Measurements from ENCODE around the gene FRG1. TPM values are rescaled to one million over a fixed set of nuclear protein-coding genes. Genes with fewer than 3 reads are reported as not detected.
A peak's percentile ranks its signal among the peaks of the same experiment; 100 is the strongest.
"Not testable (repeated sequence)": the region's sequence is repeated elsewhere in the genome, so short reads cannot be mapped to it uniquely, and the experiment has no call there.

The FRG1 gene
- polyA plus RNA-seq (ENCODE audit: insufficient read length): 34.5 TPM

GRCh38 chr4:189940178-189941004, at the start of gene FRG1:
TSS of gene FRG1 (plus strand) at chr4:189940872. CDS start at chr4:189941010, 138 bp downstream.
- peak; percentile 79 for DNase-seq (ENCODE audit: low read depth)

- no peak for DNase-seq (ENCODE audit: low read depth)
These were observed 43.0 kb upstream of the FRG1 start for GRCh38 chr4:189897667-189898066.

GRCh38 chr4:189899481-189900015, 41.1 kb upstream of the FRG1 start:
- DNase-seq (ENCODE audit: low read depth): not testable (repeated sequence)

GRCh38 chr4:189904420-189905027, 36.1 kb upstream of the FRG1 start:
- DNase-seq (ENCODE audit: low read depth): peak; percentile 32

- no peak for DNase-seq (ENCODE audit: low read depth)
These were observed 28.5 kb upstream of the FRG1 start for GRCh38 chr4:189912170-189912569.

DNA sequence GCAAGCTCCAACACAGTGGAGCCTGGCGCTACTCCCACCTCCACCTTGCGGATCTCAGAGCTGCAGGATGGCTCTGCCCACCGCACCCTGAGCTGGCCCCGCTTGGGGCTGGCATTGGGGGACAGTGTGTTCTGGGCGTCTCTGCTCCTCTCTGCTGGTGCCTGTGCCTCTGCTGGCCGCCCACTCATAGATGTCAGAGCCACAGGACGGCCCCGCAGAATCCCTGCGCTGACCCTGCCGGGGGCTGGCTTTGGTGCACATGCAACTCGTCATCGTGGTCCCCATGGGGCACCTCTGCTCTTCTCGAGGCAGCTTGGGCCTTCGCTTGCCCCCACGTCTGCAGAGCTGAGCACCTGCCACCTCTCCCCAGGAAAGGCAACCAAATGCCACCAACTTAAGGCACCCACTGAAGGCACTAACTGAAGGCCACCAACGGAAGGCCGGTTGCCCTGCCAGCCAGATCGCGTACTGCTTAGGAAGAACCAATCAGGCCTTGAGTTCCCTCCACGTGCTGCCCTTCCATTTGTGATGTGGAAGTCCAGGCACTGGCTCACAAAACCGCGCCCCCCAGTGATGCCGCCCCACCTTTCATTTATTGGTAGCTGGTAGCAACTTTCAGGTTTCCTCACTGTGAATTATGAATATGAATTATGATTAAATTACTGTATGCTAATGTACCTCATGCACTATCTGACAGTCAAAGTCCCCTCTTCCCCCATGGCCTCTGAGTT, 23.3 kb upstream of the FRG1 start:
- no peak for DNase-seq (ENCODE audit: low read depth)

DNA sequence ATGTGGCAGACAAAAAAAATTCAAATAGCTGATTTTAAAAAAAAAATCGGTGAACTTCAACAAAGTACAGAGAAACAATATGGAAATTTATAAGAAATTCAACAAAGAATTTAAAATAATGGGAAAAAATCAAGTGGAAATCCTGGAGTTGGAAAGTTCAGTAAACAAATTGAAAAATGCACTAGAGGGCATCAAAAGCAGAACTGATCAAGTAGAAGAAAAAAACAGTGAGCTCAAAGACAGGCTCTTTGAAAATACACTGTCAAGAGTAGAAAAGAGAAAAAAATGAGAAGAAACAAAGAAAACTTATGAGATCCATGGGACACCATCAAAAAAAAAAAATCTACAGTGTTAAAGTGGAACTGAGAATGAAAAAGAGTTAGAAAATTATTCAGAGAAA, 19.6 kb upstream of the FRG1 start:
- no peak for DNase-seq (ENCODE audit: low read depth)

- not testable (repeated sequence) for DNase-seq (ENCODE audit: low read depth)
These were observed 13.9 kb upstream of the FRG1 start for GRCh38 chr4:189926742-189927141.

DNA sequence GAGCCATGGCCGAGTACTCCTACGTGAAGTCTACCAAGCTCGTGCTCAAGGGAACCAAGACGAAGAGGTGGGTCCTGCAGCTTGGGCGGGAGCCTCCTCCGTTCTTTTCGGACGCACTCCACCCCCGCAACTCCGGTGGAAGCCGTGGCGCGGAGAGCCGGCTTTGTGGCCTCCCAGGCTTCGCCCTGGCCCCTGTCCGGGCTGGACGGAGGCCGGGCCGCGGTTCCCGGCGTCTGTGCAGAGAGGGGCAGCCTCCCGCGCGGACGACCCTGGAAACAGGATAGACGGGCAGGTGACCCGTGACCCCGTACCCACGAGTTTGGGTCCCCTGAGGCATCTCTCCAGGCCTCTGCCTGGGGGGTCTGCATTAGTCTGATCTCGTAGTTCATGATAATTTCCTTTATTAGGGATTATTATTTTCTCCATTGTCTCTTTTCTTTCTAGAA, 356 bp downstream of the FRG1 start:
- no peak for DNase-seq (ENCODE audit: low read depth)

DNA sequence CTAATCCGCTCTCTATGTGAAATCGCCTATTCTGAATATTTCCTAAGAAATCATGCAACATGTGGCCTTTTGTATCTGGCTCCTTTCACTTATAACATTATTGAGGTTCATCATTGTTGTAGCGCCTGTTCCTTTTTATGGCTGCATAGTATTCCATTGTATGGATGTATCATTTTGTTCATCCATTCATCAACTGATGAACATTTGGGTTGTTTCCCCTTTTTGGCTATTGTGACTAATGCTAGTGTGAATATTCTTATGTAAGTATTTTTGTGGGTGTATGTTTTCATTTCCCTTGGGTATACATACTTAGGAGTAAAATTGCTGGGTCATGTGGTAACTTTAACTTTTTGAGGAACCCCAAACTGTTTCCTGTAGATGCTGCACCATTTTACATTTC, 1.7 kb downstream of the FRG1 start:
- DNase-seq (ENCODE audit: low read depth): not testable (repeated sequence)

DNA sequence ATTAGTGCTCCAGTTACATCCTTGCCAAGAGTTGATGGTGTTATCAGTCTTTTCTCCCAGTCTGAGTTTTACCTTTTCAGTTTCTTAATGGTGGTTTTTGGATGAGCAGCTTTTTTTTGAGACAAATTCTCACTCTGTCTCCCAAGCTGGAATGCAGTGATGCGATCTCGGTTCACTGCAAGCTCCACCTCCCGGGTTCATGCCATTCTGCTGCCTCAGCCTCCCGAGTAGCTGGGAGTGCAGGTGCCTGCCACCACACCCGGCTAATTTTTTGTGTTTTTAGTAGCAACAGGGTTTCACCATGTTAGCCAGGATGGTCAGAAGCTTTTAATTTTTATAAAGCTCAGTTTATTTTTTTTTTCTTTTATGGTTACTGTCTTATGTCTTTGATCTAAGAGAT, 3.4 kb downstream of the FRG1 start:
- not testable (repeated sequence) for DNase-seq (ENCODE audit: low read depth)

- not testable (repeated sequence) for DNase-seq (ENCODE audit: low read depth)
These were observed 6.2 kb downstream of the FRG1 start for GRCh38 chr4:189946906-189947305.

DNA sequence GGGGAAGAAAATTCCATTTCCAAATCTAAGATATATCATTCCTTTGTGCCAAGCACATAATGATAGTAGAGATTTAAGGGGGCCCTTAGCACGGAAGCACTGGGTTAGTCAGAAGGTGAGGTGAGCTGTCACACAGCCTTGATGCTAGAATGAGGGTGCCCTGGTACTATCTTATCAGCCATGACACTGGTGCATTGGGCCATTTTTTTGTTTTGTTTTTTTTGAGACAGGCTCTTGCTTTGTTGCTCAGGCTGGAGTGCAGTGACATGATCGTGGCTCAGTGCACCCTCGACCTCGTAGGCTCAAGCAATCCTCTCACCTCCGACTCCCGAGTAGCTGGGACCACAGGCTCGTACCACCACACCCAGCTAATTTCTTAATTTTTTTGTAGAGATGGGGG, 7.8 kb downstream of the FRG1 start:
- not testable (repeated sequence) for DNase-seq (ENCODE audit: low read depth)

DNA sequence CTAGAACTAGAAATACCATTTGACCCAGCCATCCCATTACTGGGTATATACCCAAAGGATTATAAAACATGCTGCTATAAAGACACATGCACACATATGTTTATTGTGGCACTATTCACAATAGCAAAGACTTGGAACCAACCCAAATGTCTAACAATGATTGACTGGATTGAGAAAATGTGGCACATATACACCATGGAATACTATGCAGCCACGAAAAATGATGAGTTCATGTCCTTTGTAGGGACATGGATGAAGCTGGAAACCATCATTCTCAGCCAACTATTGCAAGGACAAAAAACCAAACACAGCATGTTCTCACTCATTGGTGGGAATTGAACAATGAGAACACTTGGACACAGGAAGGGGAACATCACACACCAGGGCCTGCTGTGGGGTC, 28.6 kb downstream of the FRG1 start:
- not testable (repeated sequence) for DNase-seq (ENCODE audit: low read depth)

- no peak for DNase-seq (ENCODE audit: low read depth)
These were observed 33.0 kb downstream of the FRG1 start for GRCh38 chr4:189973646-189974045.

DNA sequence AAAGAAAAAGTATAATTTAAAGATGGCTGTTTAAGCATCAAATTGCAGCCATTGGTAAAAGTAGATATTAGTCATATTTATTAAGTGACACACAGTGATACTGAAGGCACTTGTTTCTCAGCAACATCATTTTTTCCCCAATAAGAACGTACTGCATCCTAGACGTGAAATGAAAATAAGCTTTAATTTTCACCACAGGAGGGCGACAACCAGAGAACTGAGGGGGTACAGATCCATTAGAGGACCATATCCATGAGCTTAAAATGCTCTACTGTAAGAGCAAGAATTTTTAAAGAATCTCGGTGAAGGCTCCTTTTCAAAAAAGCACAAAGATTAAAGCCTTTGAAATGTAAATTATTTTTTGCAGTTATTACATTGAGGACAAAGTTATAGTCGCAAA, 33.4 kb downstream of the FRG1 start:
- no peak for DNase-seq (ENCODE audit: low read depth)

GRCh38 chr4:189979196-189980047, 38.8 kb downstream of the FRG1 start:
- DNase-seq (ENCODE audit: low read depth): no peak

DNA sequence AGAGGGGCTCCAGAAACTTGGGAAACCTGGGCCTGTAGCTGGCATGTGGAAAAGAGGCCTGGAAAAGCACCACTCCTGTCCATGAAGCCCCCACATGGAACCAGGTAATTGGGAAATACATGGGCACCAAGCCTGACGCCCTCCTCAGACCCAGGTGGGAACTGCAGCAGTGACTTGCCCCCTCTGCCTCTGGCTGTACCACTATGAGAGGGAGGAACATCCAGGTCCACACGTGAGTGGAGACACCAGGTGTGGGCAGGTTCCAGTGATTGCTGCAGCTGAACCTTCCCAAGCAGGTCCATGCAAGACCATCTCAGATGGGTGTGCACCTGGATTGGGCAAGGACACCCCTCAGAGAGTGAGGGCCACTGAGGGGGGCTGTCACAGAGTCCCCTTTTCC, 39.6 kb downstream of the FRG1 start:
- not testable (repeated sequence) for DNase-seq (ENCODE audit: low read depth)

DNA sequence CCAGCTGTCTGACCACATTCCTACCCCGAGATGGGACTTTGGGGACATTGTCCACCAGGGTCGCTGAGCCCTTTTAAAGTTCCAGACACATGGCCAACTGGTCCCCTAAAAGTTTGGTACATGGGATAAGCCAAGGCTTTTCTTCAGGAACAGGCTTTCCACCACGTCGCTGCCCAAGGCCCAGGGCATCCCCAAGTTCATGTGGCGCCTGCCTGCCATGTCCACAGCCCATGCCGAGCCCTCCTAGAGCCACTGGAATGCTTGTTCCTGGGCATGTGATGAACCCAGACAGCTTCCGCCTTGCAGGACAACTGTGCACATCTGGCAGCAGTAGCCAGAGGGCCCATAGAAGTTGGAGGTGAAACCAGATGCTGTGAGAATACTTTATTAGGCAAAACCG, 41.3 kb downstream of the FRG1 start:
- no peak for DNase-seq (ENCODE audit: low read depth)

DNA sequence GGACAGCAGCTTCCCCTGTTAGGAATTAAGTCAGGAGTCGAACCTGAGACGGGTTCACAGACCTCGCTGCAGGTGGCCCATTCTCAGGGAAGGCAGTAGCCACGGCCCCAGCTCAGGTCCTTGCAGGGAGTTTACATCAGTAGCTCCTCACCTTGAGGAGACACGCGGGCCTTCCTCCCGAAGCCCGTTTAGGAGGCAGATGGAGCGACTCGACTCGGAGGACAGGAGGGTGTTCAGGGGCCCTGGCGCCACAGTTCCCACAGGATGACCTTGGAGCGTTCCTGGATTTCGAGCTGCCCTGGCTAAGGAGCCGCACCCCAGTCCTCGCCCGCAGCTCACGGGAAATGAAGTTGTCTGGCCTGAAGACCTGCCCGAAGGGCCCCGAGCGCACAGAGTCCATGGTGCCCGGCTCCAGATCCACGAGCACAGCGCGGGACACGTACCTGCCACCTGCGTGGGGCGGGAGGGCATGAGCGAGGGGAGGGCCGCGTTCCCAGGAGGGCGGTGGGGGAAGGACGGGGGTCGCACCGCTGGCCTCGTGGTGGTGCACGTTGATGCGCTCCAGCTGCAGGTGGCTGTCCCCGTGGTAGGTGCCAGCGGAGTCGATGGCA, 43.3 kb downstream of the FRG1 start:
- not testable (repeated sequence) for DNase-seq (ENCODE audit: low read depth)

DNA sequence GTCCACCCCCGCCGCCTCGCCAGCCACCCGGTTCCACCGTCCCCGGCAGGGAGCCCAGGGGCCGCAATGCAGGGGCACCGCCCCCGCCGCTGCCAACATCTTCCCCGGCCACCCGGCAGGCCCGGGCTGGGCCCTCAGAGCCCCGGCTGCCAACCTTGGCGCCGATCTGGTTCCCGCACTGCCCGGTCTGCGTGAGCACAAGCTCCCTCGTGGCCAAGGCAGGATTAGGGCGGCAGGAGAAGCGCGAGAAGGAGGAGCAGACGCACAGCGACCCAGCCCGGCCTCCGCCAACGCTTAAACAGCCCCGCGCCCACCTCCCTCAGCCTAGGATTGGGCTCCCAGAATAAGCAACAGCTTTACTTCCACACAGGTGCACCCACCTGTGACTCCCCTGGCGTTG, 44.0 kb downstream of the FRG1 start:
- not testable (repeated sequence) for DNase-seq (ENCODE audit: low read depth)

Data from forelimb muscle (tissue), 1 donor.